SH-SY5Y (cell line): ENCODE results near the gene PDGFD.

Experiments used
- GATA2 ChIP-seq: IDR thresholded peaks from 2 replicates; pipeline ENCODE4 v1.6.1; 2011; ENCODE audit warnings: mild to moderate bottlenecking, low read depth, low read length
- GATA3 ChIP-seq: IDR thresholded peaks from 2 replicates; pipeline ENCODE4 v1.6.1; 2011; ENCODE audit warnings: low read depth, mild to moderate bottlenecking, low read length, moderate library complexity

The PDGFD gene

GRCh38 chr11:103963648-103964047, 200.3 kb downstream of the PDGFD start:
- no peak for TF ChIP-seq GATA3
- no peak for TF ChIP-seq GATA2

GRCh38 chr11:103961010-103961409, 202.9 kb downstream of the PDGFD start:
- TF ChIP-seq GATA2: no peak

- TF ChIP-seq GATA3: no peak
- no peak for TF ChIP-seq GATA2
Measured at GRCh38 chr11:103960108-103960507, 203.8 kb downstream of the PDGFD start.

GRCh38 chr11:103959279-103959942, 204.5 kb downstream of the PDGFD start:
- TF ChIP-seq GATA3 (no peak), GATA2 (no peak)

GRCh38 chr11:103958475-103959215, 205.3 kb downstream of the PDGFD start:
- no peak for TF ChIP-seq GATA2
- TF ChIP-seq GATA3: no peak

GRCh38 chr11:103953797-103954486, 210.0 kb downstream of the PDGFD start:
- no peak for TF ChIP-seq GATA3
- no peak for TF ChIP-seq GATA2

GRCh38 chr11:103949781-103950180, 214.2 kb downstream of the PDGFD start:
- no peak for TF ChIP-seq GATA3
- TF ChIP-seq GATA2: no peak

GRCh38 chr11:103948187-103948763, 215.7 kb downstream of the PDGFD start:
- TF ChIP-seq GATA3 (no peak), GATA2 (no peak)

- TF ChIP-seq GATA2 (no peak), GATA3 (no peak)
Measured at GRCh38 chr11:103947546-103947919, 216.4 kb downstream of the PDGFD start.

GRCh38 chr11:103946793-103947545, 217.0 kb downstream of the PDGFD start:
- no peak for TF ChIP-seq GATA3
- TF ChIP-seq GATA2: no peak

GRCh38 chr11:103944251-103944940, 219.6 kb downstream of the PDGFD start:
- no peak for TF ChIP-seq GATA3
- no peak for TF ChIP-seq GATA2

GRCh38 chr11:103942646-103943045, 221.3 kb downstream of the PDGFD start:
- TF ChIP-seq GATA2: no peak
- no peak for TF ChIP-seq GATA3

- no peak for TF ChIP-seq GATA3
- TF ChIP-seq GATA2: no peak
Measured at GRCh38 chr11:103940551-103940950, 223.4 kb downstream of the PDGFD start.
